HepG2 (cell line): ENCODE results near the gene YPEL3. TPM values are rescaled to one million over a fixed set of nuclear protein-coding genes. Genes with fewer than 3 reads are reported as not detected.
A peak's percentile ranks its signal among the peaks of the same experiment; 100 is the strongest.

Experiments used
- HMGA1 ChIP-seq: sonication (generic); formaldehyde crosslinking; conservative IDR thresholded peaks from 2 replicates; pipeline ENCODE4 v1.4.0; 2020; ENCODE audit warnings: missing genetic modification reagents
- HOXA3 ChIP-seq: sonication (generic); formaldehyde crosslinking; IDR thresholded peaks from 2 replicates; pipeline ENCODE4 v1.5.0; 2020; ENCODE audit warnings: missing genetic modification reagents
- IKZF1 ChIP-seq: fragments of 450-650 bp; IDR thresholded peaks from 2 replicates; pipeline ENCODE4 v1.7.1; 2016
- MED13 ChIP-seq: sonication (generic); formaldehyde crosslinking; IDR thresholded peaks from 2 replicates; pipeline ENCODE4 v1.5.0; 2020; ENCODE audit warnings: missing genetic modification reagents
- NKX3-1 ChIP-seq: sonication (generic); formaldehyde crosslinking; IDR thresholded peaks from 2 replicates; pipeline ENCODE4 v1.5.0; 2020; ENCODE audit warnings: missing genetic modification reagents
- PRDM4 ChIP-seq: sonication (generic); formaldehyde crosslinking; IDR thresholded peaks from 2 replicates; pipeline ENCODE4 v1.9.0; 2021; ENCODE audit warnings: missing genetic modification reagents, borderline replicate concordance
- RBM39 ChIP-seq: fragments of 200-400 bp; formaldehyde crosslinking; IDR thresholded peaks from one replicate; pipeline ENCODE4 v1.6.1; 2018; ENCODE audit warnings: antibody characterized with exemption, mild to moderate bottlenecking, low read depth, low read length; ENCODE audit not compliant: poor library complexity, severe bottlenecking
- TARDBP ChIP-seq: sonication (generic); formaldehyde crosslinking; IDR thresholded peaks from 2 replicates; pipeline ENCODE4 v1.8.0; 2022; ENCODE audit warnings: mild to moderate bottlenecking, missing genetic modification reagents
- TERF1 ChIP-seq: sonication (generic); formaldehyde crosslinking; IDR thresholded peaks from 2 replicates; pipeline ENCODE4 v1.8.0; 2022; ENCODE audit warnings: mild to moderate bottlenecking, missing genetic modification reagents, moderate library complexity
- ZBTB21 ChIP-seq: sonication (generic); formaldehyde crosslinking; IDR thresholded peaks from 2 replicates; pipeline ENCODE4 v1.4.0; 2020; ENCODE audit warnings: missing genetic modification reagents
- ZMYM3 ChIP-seq: sonication (generic); formaldehyde crosslinking; IDR thresholded peaks from 2 replicates; pipeline ENCODE4 v1.5.1; 2020; ENCODE audit warnings: mild to moderate bottlenecking, missing genetic modification reagents
- ZNF33A ChIP-seq: sonication (generic); formaldehyde crosslinking; IDR thresholded peaks from 2 replicates; pipeline ENCODE4 v1.5.1; 2020; ENCODE audit warnings: missing genetic modification reagents, mild to moderate bottlenecking, moderate library complexity, borderline replicate concordance
- ZNF501 ChIP-seq: sonication (generic); formaldehyde crosslinking; IDR thresholded peaks from 2 replicates; pipeline ENCODE4 v1.5.1; 2020; ENCODE audit warnings: mild to moderate bottlenecking, moderate library complexity, missing genetic modification reagents
- ZNF510 ChIP-seq: sonication (generic); formaldehyde crosslinking; IDR thresholded peaks from 2 replicates; pipeline ENCODE4 v1.4.0; 2020; ENCODE audit warnings: low read depth, mild to moderate bottlenecking, missing genetic modification reagents
- ZNF564 ChIP-seq: sonication (generic); formaldehyde crosslinking; IDR thresholded peaks from 2 replicates; pipeline ENCODE4 v1.8.1; 2023; ENCODE audit warnings: mild to moderate bottlenecking, missing genetic modification reagents
- ZNF674 ChIP-seq: sonication (generic); formaldehyde crosslinking; IDR thresholded peaks from 2 replicates; pipeline ENCODE4 v1.5.0; 2020; ENCODE audit warnings: low read depth, mild to moderate bottlenecking, missing genetic modification reagents
- ZNF839 ChIP-seq: sonication (generic); formaldehyde crosslinking; IDR thresholded peaks from 2 replicates; pipeline ENCODE4 v1.4.0; 2020; ENCODE audit warnings: missing genetic modification reagents, mild to moderate bottlenecking, borderline replicate concordance
- polyA plus RNA-seq, 8 experiments: library from polyadenylated mRNA; depleted of rRNA in 3 of 8; stranded (reverse) in 7 of 8; unstranded in 1 of 8; fragments of >200 nt; fragmentation: Illumina TruSeq in 4 of 8; extraction: Trizol in 4 of 8; gene quantifications; 2 replicates each; pipeline versions ENCODE4 v1.2.1 to v1.2.3, GENCODE V29; 2011 to 2016; ENCODE audit warnings: low read depth in 4 of 8, missing spikeins in 1 of 8, mixed read lengths in 1 of 8; ENCODE audit not compliant: insufficient read depth in 1 of 8
- total RNA-seq, 5 experiments: library from RNA; depleted of rRNA; stranded (reverse); fragments of >200 nt; fragmentation: Illumina TruSeq; extraction: Trizol; gene quantifications; 2 replicates each; pipeline ENCODE4 v1.2.3, GENCODE V29; 2016; ENCODE audit warnings: low read depth in 1 of 5
- TF ChIP-seq, protein P1 (sequence below), 2 experiments: sonication (generic) in 1 of 2; formaldehyde crosslinking in 1 of 2; IDR thresholded peaks; 2 replicates each; pipeline versions ENCODE4 v1.4.0 to v1.6.1; 2018 to 2020; ENCODE audit warnings: missing genetic modification reagents in 2 of 2, borderline replicate concordance in 1 of 2, low read depth in 1 of 2, mild to moderate bottlenecking in 1 of 2, missing biosample characterization in 1 of 2
- TF ChIP-seq, protein P2 (sequence below): sonication (generic); formaldehyde crosslinking; IDR thresholded peaks from 2 replicates; pipeline ENCODE4 v1.4.0; 2020; ENCODE audit warnings: missing genetic modification reagents
- TF ChIP-seq, protein P3 (sequence below): sonication (generic); formaldehyde crosslinking; IDR thresholded peaks from 2 replicates; pipeline ENCODE4 v1.5.1; 2020; ENCODE audit warnings: mild to moderate bottlenecking, missing genetic modification reagents, borderline replicate concordance

The YPEL3 gene
- total and polyA plus RNA-seq, 2 of the 13 experiments (the other 11 are each of a cell fraction or from before 2014, with no cell fraction given): 5.4 to 47.0 TPM

GRCh38 chr16:30065102-30065942 lies 30.7 kb downstream of the YPEL3 start, which contains the start of gene ALDOA (continued):
- no peak for TF ChIP-seq IKZF1
- TF ChIP-seq, protein P1, sequence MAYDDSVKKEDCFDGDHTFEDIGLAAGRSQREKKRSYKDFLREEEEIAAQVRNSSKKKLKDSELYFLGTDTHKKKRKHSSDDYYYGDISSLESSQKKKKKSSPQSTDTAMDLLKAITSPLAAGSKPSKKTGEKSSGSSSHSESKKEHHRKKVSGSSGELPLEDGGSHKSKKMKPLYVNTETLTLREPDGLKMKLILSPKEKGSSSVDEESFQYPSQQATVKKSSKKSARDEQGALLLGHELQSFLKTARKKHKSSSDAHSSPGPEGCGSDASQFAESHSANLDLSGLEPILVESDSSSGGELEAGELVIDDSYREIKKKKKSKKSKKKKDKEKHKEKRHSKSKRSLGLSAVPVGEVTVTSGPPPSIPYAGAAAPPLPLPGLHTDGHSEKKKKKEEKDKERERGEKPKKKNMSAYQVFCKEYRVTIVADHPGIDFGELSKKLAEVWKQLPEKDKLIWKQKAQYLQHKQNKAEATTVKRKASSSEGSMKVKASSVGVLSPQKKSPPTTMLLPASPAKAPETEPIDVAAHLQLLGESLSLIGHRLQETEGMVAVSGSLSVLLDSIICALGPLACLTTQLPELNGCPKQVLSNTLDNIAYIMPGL (CRISPR knock-in tag; IDR thresholded peaks at IDR 0.05; ENCODE audit: borderline replicate concordance in 1 of 2, low read depth in 1 of 2): peak; percentile 94 to 95
- peak; percentile 89 for TF ChIP-seq NKX3-1 (CRISPR knock-in tag)
- TF ChIP-seq ZNF33A (CRISPR knock-in tag): peak; percentile 31; the same call in 1 of the 2 replicates
- peak; percentile 83 for TF ChIP-seq ZNF501 (CRISPR knock-in tag)
- TF ChIP-seq HOXA3 (CRISPR knock-in tag): peak; percentile 94
- peak; percentile 17; the same call in 1 of the 2 replicates for TF ChIP-seq ZNF674 (CRISPR knock-in tag)
- peak; percentile 74 for TF ChIP-seq ZMYM3
- peak; percentile 98 for TF ChIP-seq RBM39
- TF ChIP-seq, protein P2, sequence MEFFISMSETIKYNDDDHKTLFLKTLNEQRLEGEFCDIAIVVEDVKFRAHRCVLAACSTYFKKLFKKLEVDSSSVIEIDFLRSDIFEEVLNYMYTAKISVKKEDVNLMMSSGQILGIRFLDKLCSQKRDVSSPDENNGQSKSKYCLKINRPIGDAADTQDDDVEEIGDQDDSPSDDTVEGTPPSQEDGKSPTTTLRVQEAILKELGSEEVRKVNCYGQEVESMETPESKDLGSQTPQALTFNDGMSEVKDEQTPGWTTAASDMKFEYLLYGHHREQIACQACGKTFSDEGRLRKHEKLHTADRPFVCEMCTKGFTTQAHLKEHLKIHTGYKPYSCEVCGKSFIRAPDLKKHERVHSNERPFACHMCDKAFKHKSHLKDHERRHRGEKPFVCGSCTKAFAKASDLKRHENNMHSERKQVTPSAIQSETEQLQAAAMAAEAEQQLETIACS (CRISPR knock-in tag): peak; percentile 83
- peak; percentile 89; the same call in 1 of the 2 replicates for TF ChIP-seq ZNF510 (CRISPR knock-in tag)
- TF ChIP-seq, protein P3, sequence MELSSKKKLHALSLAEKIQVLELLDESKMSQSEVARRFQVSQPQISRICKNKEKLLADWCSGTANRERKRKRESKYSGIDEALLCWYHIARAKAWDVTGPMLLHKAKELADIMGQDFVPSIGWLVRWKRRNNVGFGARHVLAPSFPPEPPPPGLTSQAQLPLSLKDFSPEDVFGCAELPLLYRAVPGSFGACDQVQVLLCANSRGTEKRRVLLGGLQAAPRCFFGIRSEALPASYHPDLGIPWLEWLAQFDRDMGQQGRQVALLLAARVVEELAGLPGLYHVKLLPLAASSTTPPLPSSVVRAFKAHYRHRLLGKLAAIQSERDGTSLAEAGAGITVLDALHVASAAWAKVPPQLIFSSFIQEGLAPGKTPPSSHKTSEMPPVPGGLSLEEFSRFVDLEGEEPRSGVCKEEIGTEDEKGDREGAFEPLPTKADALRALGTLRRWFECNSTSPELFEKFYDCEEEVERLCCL (CRISPR knock-in tag): peak; percentile 67; the same call in 1 of the 2 replicates
- peak; percentile 49; the same call in 1 of the 2 replicates for TF ChIP-seq TERF1 (CRISPR knock-in tag)
- TF ChIP-seq MED13 (CRISPR knock-in tag): no peak; the same call in 1 of the 2 replicates
- peak; percentile 99 for TF ChIP-seq ZNF839 (CRISPR knock-in tag)
- no peak; the same call in 1 of the 2 replicates for TF ChIP-seq ZBTB21 (CRISPR knock-in tag)
- TF ChIP-seq TARDBP: peak; percentile 94
- TF ChIP-seq PRDM4: peak; percentile 32
- TF ChIP-seq HMGA1 (CRISPR knock-in tag): no peak
- peak; percentile 96 for TF ChIP-seq ZNF564 (CRISPR knock-in tag)
